Osteoblast (primary cell): Measurements from ENCODE around the gene LRRTM1. TPM values are rescaled to one million over a fixed set of nuclear protein-coding genes. Genes with fewer than 3 reads are reported as not detected.

Experiments
- DNase-seq: peaks from one replicate; pipeline ENCODE4 v3.0.0; 2011; ENCODE audit warnings: low spot score, mixed read lengths; ENCODE audit not compliant: insufficient read length; ENCODE audit errors: missing footprints
- H2AFZ ChIP-seq: 2 replicates; pipeline ENCODE4 v1.6.0; 2011; ENCODE audit warnings: mild to moderate bottlenecking, low read length
- H3K27ac ChIP-seq: 2 replicates; pipeline ENCODE4 v1.5.1; 2011; ENCODE audit warnings: mild to moderate bottlenecking, low read depth, low read length, moderate library complexity
- H3K27me3 ChIP-seq: 2 replicates; pipeline ENCODE4 v1.6.0; 2012; ENCODE audit warnings: mild to moderate bottlenecking, control low read depth, inconsistent platforms, low read length, moderate library complexity; ENCODE audit not compliant: insufficient read depth
- H3K36me3 ChIP-seq: 2 replicates; pipeline ENCODE4 v1.5.1; 2011; ENCODE audit warnings: mild to moderate bottlenecking, low read length, control low read depth, moderate library complexity; ENCODE audit not compliant: insufficient read depth
- H3K4me1 ChIP-seq: 2 replicates; pipeline ENCODE4 v1.5.1; 2011; ENCODE audit warnings: mild to moderate bottlenecking, low read length, control low read depth, moderate library complexity; ENCODE audit not compliant: insufficient read depth
- H3K4me2 ChIP-seq: 2 replicates; pipeline ENCODE4 v1.6.0; 2011; ENCODE audit warnings: mild to moderate bottlenecking, low read length; ENCODE audit not compliant: insufficient read depth
- H3K4me3 ChIP-seq: fragments of 200-600 bp; sonication (generic); 3 replicates; pipeline ENCODE4 v1.5.1; 2012; ENCODE audit warnings: mild to moderate bottlenecking, low read length, inconsistent platforms; ENCODE audit not compliant: insufficient read depth
- H3K79me2 ChIP-seq: 2 replicates; pipeline ENCODE4 v1.6.0; 2012; ENCODE audit warnings: mild to moderate bottlenecking, low read length, control low read depth, inconsistent platforms; ENCODE audit not compliant: insufficient read depth
- H3K9me3 ChIP-seq: 2 replicates; pipeline ENCODE4 v1.5.1; 2011; ENCODE audit warnings: low read depth, low read length, control low read depth
- H4K20me1 ChIP-seq: 2 replicates; pipeline ENCODE4 v1.6.0; 2012; ENCODE audit warnings: mild to moderate bottlenecking, low read length, control low read depth; ENCODE audit not compliant: insufficient read depth
- CTCF ChIP-seq: IDR thresholded peaks from 2 replicates; pipeline ENCODE4 v1.5.1; 2011; ENCODE audit warnings: mild to moderate bottlenecking, low read depth, low read length, moderate library complexity; ENCODE audit errors: extremely low read depth
- total RNA-seq: library from RNA; depleted of rRNA; stranded (reverse); fragments of >200 nt; gene quantifications from 2 replicates; pipeline ENCODE4 v1.2.3, GENCODE V29; 2012

Gene LRRTM1
- total RNA-seq, 1 donor = not detected

DNA sequence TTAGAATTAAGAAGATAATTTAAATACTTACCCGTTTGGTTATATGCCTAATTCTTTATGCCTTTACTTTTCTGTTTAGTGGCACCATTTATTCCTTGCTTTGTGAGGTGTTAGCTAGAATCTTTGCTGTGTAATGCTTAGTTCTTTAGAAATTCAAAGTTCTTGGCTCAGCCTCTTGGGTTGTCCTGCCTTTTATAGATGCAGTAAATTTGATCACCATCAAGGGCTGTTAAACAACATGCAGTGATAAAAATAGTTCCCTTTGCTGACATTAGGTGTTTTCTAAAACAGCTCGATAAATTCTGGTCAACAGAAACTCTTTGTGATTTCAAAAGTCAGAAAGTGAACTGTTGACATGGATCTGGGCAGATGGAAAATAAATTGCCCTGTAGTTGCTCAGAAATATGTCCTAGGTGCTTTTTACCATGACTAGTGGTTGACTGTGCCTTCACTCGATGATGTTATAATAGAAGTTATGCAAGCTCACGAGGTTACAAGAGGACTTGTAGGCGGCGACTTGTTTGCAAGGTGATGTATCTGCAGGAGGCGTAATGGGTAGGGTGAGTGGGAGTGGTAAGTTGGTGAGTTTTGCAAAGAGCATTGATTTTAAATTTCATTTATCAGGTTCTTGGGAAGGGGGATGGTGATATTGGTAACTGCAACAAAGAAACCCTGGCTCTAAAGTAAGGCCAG, 52.1 kb downstream of the LRRTM1 start:
- Histone ChIP-seq H3K4me1 (no peaks in the 10 kb centered on the region), H2AFZ (no peak overlapping the region), H3K4me2 (no peak overlapping the region), H3K79me2 (no peaks in the 10 kb centered on the region), H3K36me3 (no peaks in the 10 kb centered on the region), H3K27me3 (no peaks in the 10 kb centered on the region), H3K4me3 (no peak overlapping the region), H3K27ac (no peak overlapping the region), H4K20me1 (no peaks in the 10 kb centered on the region), H3K9me3 (no peaks in the 10 kb centered on the region)
- TF ChIP-seq CTCF = no peak
- DNase-seq = no peak
